GM21360 (cell line): ENCODE data around the gene C16orf82.

Experiments used
- ATAC-seq: cut with Tn5 transposase; IDR thresholded peaks from one replicate; pipeline ENCODE4 v1.9.1; 2021; ENCODE audit warnings: mild to moderate bottlenecking, moderate library complexity; ENCODE audit not compliant: unreplicated experiment

Gene C16orf82

DNA sequence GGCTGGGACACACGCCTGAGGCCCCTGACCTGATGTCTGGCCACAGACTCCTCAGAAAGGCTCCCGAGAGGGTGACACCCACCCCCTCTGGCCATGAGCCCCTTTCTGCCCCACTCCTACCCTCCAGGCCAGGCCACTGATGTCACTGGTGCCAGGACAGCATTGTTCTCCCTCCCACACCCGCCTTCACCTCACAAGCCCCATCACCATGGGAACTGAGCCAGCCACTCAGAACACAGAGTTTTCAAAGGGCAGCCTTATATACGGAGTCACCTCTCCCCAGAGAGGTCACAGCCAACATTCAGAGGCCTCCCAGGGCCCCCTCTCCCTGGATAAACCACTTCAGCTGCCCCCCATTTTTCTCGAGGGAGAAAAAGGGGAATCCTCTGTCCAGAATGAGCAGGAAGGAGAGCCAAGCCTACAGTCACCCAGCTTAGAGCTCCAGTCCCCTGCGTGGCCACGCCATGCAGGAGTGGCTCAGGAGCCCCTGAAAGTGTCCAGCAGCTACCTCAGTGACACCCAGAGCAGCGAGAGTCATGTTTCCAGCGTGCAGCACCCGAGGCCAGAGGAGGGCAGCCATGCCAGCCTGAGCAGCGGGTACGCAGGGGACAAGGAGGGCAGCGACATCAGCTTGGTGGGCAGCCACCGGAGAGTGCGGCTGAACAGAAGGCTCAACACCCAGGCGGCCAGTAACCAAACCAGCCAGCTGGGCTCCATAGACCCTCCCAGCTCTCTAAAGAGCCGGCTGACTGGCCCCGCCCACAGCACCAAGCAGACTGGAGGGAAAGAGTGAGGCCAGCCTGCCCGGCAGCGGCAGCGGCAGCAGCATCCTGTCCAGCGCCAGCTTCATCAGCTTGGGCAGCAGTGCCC is at the start of gene C16orf82:
TSS of gene C16orf82 (plus strand) at position 260 of the 870 bp plus-strand sequence.
- no peak for ATAC-seq

DNA sequence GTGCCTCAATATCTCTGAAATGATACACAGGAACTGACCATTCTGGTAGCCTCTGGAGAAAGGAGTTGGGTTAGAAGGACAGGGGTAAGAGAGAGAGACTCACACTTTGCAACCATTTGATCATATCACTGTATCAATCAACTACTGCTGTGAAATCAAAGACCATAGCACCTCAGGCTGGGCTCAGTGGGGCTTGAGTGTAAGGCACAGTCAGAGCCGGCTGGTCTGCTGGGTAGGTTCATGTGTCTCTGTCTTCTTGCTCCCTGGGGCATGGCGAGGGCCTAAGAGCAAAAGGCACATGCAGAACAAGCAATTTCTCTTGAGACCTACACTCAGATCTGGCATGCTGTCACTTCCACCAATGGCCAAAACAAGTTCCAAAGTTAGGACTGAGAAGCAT is 46.7 kb upstream of the C16orf82 start:
- no peak for ATAC-seq

GRCh38 chr16:27024010-27024409 is 42.7 kb upstream of the C16orf82 start:
- no peak for ATAC-seq

GRCh38 chr16:27025581-27025980 is 41.1 kb upstream of the C16orf82 start:
- no peak for ATAC-seq

DNA sequence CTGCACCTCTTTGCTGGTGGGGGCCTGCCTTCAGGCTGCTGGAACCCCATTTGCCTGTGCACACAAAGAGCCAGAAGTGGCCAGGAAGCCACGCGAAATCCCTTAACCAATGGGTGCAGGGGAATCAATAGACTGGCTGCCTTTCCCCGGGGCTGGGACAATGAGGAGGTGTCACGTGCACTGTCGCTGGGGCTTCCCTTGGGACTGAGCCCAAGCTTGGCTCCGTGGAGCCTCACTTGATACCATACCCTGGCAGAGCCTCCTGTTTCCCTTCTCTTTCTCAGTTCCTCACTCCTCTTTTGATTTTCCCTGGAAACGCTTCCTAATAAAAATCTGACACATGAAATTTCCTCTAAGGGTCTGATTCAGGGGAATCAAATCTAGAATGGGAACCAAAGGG is 38.8 kb upstream of the C16orf82 start:
- no peak for ATAC-seq

- no peak for ATAC-seq
Observed at GRCh38 chr16:27028591-27029110, 38.1 kb upstream of the C16orf82 start.

GRCh38 chr16:27029525-27029924 is 37.2 kb upstream of the C16orf82 start:
- no peak for ATAC-seq

- no peak for ATAC-seq
Observed at GRCh38 chr16:27033281-27033979, 33.3 kb upstream of the C16orf82 start.

DNA sequence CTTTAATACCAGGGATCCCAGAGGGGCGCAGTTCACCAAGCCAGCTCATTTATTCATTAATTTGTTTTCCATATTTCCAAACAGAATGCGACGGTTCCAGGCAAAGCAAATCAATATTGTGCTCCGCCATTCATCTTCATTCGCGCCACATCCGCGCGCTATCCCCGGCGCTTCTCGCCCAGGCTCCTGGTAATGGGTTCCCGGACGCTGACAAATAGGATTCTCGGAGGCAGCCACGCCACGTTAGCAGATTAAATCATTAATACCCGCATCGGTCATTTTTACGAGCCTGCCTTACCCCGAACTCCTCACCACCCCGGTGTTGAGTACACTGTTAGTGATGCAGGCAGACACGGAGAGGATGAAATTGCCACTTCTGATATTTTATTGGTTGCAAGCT is 26.0 kb upstream of the C16orf82 start:
- ATAC-seq = no peak

DNA sequence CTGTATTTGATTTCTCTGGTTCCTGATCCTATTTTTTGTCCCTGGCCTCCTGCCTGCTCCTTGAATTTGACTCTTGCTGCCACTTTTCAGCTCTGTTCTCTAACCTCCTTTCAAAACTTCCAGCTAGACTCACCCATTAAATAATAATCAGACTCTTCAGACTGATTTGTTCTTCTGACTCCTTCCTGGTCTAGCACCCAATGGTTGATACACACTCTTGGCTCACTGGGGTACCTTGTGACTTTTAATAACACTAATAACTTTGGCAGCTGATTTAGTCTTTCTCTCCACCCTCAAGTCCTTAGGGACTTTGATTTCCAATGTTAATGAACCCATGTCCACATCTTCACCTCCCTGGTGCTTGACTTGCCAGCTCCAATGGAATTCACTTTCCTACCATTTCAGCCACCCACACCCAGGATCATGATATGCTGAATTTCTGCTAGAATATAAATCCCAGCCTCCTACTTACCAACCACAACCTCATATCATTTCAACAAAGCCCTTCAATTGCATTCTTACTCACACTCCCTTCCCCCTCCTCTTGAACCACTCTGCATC is 19.7 kb upstream of the C16orf82 start:
- no peak for ATAC-seq

GRCh38 chr16:27048316-27048715 is 18.4 kb upstream of the C16orf82 start:
- no peak for ATAC-seq

- ATAC-seq = no peak
Observed at GRCh38 chr16:27049117-27049516, 17.6 kb upstream of the C16orf82 start.

GRCh38 chr16:27052007-27052406 is 14.7 kb upstream of the C16orf82 start:
- no peak for ATAC-seq

DNA sequence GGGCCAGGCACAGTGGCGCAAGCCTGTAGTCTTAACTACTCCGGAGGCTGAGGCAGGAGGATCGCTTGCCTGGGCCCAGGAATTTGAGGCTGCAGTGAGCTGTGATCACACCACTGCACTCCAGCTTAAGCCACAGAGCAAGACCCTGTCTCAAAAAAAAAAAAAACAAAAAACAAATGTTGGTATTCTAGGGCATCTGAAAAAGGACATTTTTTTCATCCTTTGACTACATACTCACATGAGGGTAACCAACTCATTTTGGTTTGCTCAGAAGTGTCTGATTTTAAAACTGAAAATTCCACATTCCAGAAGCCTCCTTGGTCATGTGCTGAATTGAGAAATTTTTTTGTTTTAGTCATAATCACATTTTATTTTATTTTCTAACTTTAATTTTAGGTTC is 12.7 kb upstream of the C16orf82 start:
- ATAC-seq = no peak

DNA sequence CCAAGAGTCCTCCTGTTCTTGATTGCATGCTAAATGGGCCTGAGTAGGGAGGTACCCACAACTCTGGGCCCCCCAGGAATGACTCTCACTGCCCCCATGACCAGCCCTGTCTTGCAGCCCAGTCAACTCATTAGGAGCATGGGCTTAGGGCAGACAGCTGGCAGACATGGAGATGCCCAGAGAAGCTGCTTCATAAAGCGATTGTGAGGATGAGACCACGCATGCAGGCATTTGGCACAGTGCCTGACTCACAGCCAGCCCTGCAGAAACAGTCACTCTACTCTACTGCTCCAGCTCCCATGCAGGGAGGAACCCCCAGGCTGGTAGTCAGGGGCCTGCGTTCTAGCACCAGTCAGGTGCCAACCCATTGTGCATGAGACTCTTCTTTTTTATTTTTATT is 8.4 kb upstream of the C16orf82 start:
- no peak for ATAC-seq

DNA sequence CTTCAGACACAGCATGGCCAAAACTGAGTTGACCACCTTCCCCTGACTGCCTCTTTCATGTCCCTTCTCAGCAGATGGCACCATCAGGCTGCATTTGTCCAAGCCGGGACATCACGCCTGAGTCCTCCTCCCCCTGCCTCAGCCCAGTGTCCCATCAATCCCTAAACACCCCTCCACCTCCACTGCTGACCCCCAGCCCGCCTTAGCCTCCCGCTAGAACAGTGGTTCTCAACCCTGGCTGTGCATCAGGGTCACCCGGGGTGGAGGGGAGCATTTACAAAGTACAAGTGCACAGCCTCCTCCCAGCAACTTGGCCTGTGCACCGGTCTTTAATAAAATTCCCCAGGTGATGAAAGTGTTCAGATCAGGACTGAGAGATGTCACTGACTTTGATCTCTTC is 4.0 kb downstream of the C16orf82 start:
- no peak for ATAC-seq

GRCh38 chr16:27073733-27074132 is 7.0 kb downstream of the C16orf82 start:
- ATAC-seq = no peak

DNA sequence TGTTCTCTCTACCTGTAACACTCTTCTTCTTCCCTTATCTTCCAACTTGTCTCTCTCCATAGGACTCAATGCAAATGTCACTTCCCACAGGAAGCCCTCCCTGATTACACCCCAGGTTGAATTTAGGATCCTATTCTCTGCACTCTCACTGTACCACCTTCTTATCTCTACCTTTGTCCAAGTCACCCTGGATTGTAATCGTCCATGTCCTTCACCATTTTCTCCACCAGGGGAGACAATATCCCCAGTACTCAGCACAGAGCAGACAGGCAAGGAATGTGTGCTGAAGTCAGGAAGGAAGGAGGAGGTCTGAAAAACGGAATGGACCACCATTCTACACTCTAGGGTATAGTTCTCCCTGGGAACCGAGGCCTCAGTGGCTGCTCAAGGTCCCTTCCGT is 14.2 kb downstream of the C16orf82 start:
- ATAC-seq = no peak

DNA sequence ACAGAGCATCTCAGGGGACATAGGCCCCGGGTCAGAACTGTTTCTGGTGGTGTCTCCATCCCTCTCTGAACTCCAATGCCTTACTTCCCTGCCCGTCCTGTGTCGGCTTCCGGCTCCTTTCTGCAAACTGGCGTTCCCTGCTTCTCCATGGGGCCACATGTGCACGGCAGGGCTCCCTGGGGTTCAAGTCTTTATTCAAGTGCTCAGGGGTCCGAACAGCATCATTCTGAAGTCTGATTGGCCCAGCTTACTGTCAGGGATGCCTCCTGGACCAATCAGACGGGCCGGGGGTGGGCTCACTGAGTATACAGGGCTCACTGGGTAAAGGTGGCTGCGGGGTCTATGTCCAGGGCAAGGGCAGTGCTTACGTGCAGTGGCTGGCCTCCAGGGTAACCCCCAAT is 17.1 kb downstream of the C16orf82 start:
- no peak for ATAC-seq

- no peak for ATAC-seq
Observed at GRCh38 chr16:27084307-27085028, 17.7 kb downstream of the C16orf82 start.

GRCh38 chr16:27085182-27085581 is 18.5 kb downstream of the C16orf82 start:
- ATAC-seq = no peak
